Transverse colon (tissue), 4 donors: ENCODE measurements around the gene TMTC2. TPM values are rescaled to one million over a fixed set of nuclear protein-coding genes. Genes with fewer than 3 reads are reported as not detected.

Experiments
- DNase-seq: peaks from one replicate; pipeline ENCODE4 v3.0.0-alpha.2; 2019
- H3K27ac ChIP-seq, 4 donors: fragments of 200-600 bp; sonication (generic); 2 replicates each; pipeline ENCODE4 v1.5.1; 2016 to 2018; ENCODE audit warnings: inconsistent platforms in 4 of 4
- H3K27me3 ChIP-seq: fragments of 200-600 bp; sonication (generic); 2 replicates; pipeline ENCODE4 v1.5.1; 2017; ENCODE audit warnings: inconsistent platforms
- H3K36me3 ChIP-seq, 4 donors: fragments of 200-600 bp; sonication (generic); 2 replicates each; pipeline ENCODE4 v1.5.1; 2017 to 2019; ENCODE audit warnings: inconsistent platforms in 4 of 4
- H3K4me1 ChIP-seq, 4 donors: fragments of 200-600 bp; sonication (generic); 2 replicates each; pipeline ENCODE4 v1.5.1; 2017 to 2020; ENCODE audit warnings: inconsistent platforms in 4 of 4
- H3K4me3 ChIP-seq, 4 donors: fragments of 200-600 bp; sonication (generic); 1 replicate in 1 of 4; 2 replicates in 3 of 4; pipeline versions ENCODE4 v1.5.1 to v1.6.1; 2017 to 2019; ENCODE audit warnings: inconsistent platforms in 4 of 4
- H3K9me3 ChIP-seq, 2 donors: fragments of 200-600 bp; sonication (generic); 2 replicates each; pipeline ENCODE4 v1.5.1; 2017 to 2019; ENCODE audit warnings: inconsistent platforms in 2 of 2
- EP300 ChIP-seq: sonication (generic); formaldehyde crosslinking; IDR thresholded peaks from one replicate; pipeline ENCODE4 v1.6.1; 2017; ENCODE audit warnings: antibody characterized with exemption, low read depth
- POLR2A ChIP-seq: fragments of 450-650 bp; IDR thresholded peaks from one replicate; pipeline ENCODE4 v1.6.1; 2016; ENCODE audit warnings: antibody characterized with exemption, mild to moderate bottlenecking, moderate library complexity
- POLR2AphosphoS5 ChIP-seq, 3 donors: sonication (generic); formaldehyde crosslinking; IDR thresholded peaks; one replicate each; pipeline ENCODE4 v1.6.1; 2016; ENCODE audit warnings: antibody characterized with exemption in 3 of 3
- whole genome bisulfite sequencing, 2 donors: methylation state at CpG; one replicate each; pipeline ENCODE4 v1.1.5; 2018; ENCODE audit warnings: low coverage in 1 of 2; 5-methylcytosine and 5-hydroxymethylcytosine counted together
- in situ Hi-C, 4 donors: fragments of 200-750 bp; cut with MboI; loops; one replicate each; pipeline versions ENCODE4 v1.15.0 to v1.15.1; 2017; ENCODE audit warnings: low sequenced_read_pairs in 3 of 4, low pct_ligation_motif_present in 1 of 4, low pct_unique_long_range_greater_than_20kb in 1 of 4
- intact Hi-C: fragments of 100-400 bp; cut with DNase I; formaldehyde crosslinking; loops from one replicate; pipeline ENCODE4 v1.15.1; 2023; ENCODE audit warnings: low total_unique reads
- total RNA-seq, 4 donors: library from RNA; depleted of rRNA; stranded (reverse); fragments of >200 nt; gene quantifications; one replicate each; pipeline ENCODE4 v1.1.0, GENCODE V29; 2016
- TF ChIP-seq, protein P1 (sequence below), 5 experiments: fragments of 200-600 bp in 3 of 5; fragments of 450-650 bp in 2 of 5; sonication (generic) in 3 of 5; IDR thresholded peaks; 1 replicate in 2 of 5; 2 replicates in 3 of 5; pipeline ENCODE4 v1.5.1; 2016 to 2017; ENCODE audit warnings: antibody characterized with exemption in 5 of 5, inconsistent platforms in 3 of 5, mild to moderate bottlenecking in 2 of 5, moderate library complexity in 1 of 5

The TMTC2 gene
- total RNA-seq, 4 donors from 2014 or later, result 11.3 to 19.8 (median 17.1) TPM

DNA sequence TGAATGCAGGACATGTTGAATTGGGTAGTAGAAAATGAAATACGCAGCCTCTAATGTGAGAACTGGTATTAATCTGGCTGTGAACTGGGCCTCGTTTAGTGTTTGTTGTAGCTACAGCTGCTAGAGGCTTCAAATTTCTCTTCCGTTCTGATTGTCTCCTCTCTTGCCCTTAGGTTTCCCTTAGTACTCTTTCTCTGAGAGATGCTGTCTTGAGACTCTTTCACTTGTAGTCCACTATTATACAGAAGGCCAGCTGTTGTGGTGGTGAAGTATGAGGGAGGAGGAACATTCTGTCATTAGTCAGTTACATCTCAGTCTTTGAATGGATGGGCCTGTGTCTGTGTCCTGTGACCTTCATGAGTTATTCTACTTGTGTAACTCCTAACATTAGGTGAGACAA lies 322.0 kb downstream of the TMTC2 start:
- no peak for DNase-seq
- TF ChIP-seq EP300, result no peak
- Histone ChIP-seq H3K36me3 (peaks cover 0 to 29% (median 0%) of the 10 kb centered on the region in 4 donors), H3K9me3 (peaks cover 3 to 13% of the 10 kb centered on the region in 2 donors), H3K4me1 (no peaks in the 10 kb centered on the region), H3K27ac (no peak overlapping the region), H3K4me3 (no peak overlapping the region), H3K27me3 (no peaks in the 10 kb centered on the region)
- intact Hi-C loops, result no loop called here
- 59 to 60% methylated on average over 3 of the region's 3 CpGs for WGBS, 2 donors
- in situ Hi-C loops, result no loop called here

DNA sequence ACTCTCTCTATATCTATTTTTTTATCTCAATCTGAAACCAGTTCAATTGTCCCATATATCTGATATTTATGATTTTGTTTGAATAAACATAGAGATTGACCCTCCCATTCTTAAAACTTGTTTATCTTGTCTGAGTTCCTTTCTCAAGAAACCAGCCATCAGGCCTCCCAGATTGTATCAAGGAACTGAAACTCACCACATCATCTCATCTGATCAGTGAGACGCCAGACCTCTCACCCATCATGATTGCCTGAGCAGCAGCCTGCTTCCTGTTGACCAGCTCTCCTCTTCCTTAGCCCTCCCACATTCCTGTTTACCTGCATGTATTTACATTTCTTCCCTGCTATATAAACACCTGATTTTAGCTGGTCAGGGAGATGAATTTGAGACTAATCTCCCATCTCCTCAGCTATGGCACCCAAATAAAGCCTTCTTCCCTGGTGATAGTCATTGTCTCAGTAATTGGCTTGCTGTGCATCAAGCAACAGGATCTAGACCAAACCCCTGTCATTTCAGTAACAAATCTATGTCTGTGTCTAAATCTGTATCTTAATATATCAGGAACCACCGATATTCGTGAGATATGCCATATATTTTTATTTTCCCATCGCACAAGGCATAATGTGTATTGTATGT lies 323.6 kb downstream of the TMTC2 start:
- Histone ChIP-seq H3K4me3 (no peak overlapping the region), H3K27me3 (no peaks in the 10 kb centered on the region), H3K4me1 (no peaks in the 10 kb centered on the region), H3K9me3 (peaks cover 3 to 13% of the 10 kb centered on the region in 2 donors), H3K36me3 (peaks cover 0 to 29% (median 0%) of the 10 kb centered on the region in 4 donors), H3K27ac (no peak overlapping the region)
- no peak for DNase-seq
- in situ Hi-C loops (no loop called here), intact Hi-C loops (no loop called here)
- TF ChIP-seq, protein P1, sequence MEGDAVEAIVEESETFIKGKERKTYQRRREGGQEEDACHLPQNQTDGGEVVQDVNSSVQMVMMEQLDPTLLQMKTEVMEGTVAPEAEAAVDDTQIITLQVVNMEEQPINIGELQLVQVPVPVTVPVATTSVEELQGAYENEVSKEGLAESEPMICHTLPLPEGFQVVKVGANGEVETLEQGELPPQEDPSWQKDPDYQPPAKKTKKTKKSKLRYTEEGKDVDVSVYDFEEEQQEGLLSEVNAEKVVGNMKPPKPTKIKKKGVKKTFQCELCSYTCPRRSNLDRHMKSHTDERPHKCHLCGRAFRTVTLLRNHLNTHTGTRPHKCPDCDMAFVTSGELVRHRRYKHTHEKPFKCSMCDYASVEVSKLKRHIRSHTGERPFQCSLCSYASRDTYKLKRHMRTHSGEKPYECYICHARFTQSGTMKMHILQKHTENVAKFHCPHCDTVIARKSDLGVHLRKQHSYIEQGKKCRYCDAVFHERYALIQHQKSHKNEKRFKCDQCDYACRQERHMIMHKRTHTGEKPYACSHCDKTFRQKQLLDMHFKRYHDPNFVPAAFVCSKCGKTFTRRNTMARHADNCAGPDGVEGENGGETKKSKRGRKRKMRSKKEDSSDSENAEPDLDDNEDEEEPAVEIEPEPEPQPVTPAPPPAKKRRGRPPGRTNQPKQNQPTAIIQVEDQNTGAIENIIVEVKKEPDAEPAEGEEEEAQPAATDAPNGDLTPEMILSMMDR (IDR thresholded peaks at IDR 0.05), result no peak
- TF ChIP-seq POLR2A (no peak), EP300 (no peak), POLR2AphosphoS5 (IDR thresholded peaks at IDR 0.05) (no peak)
- 44 to 49% methylated on average over 4 of the region's 4 CpGs for WGBS, 2 donors

DNA sequence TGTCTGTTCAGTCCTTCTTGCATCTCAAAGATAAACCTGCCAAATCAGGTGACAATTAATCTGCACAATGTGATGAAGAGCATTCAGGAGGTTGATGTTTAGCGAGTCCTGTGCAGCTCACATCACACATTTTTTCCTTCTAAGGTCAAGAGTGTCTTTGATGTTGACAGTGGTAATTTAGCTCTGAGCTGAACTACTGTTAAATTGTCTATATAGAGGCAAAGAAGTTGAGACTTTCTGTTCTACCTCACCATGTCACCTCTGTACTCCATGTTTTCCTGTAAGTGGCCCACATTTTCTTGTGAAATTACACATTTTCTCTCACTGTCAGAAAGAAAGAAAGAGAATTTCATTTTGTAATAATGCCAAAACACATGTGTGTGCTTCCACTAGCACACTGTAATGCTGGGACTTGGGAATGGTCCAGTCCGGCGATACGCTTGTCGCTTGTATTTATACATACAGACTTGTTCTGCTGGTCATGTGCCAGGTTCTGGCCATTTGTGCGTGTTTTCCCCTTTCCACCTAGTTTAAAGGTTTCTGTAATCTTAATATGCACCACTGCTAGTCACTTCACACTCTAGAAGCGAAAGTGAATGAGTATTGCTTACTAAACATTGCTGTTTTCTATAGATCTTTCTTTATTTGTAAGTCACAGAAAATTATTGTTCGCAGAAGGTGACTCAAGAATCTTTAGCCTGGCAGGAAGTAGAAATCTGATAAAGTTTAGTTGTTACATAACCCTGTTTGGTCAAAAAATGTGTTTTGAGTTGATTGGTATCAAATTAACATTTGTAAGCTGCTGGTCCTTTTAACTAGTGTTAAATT lies 328.9 kb downstream of the TMTC2 start:
- Histone ChIP-seq H3K27me3 (no peaks in the 10 kb centered on the region), H3K36me3 (peaks cover 0 to 1% (median 0%) of the 10 kb centered on the region in 4 donors), H3K4me1 (peaks cover 0 to 13% (median 3%) of the 10 kb centered on the region in 4 donors), H3K9me3 (peaks cover 0 to 5% of the 10 kb centered on the region in 2 donors), H3K27ac (peak overlapping the region; percentile 64 to 76 (median 70)), H3K4me3 (peak overlapping the region in 2 of 4 donors; percentile 11 to 15)
- in situ Hi-C loops (no loop called here), intact Hi-C loops (loop anchor here (2.0 kb wide), 1 partner anchor 39 kb away; no protein-coding TSS in a partner anchor)
- no peak for DNase-seq
- 54% methylated on average over 8 of the region's 8 CpGs for WGBS, 2 donors
- TF ChIP-seq POLR2A, result no peak
- TF ChIP-seq EP300, result no peak
- TF ChIP-seq POLR2AphosphoS5 (IDR thresholded peaks at IDR 0.05), result no peak
- TF ChIP-seq, protein P1 (IDR thresholded peaks at IDR 0.05), result no peak

DNA sequence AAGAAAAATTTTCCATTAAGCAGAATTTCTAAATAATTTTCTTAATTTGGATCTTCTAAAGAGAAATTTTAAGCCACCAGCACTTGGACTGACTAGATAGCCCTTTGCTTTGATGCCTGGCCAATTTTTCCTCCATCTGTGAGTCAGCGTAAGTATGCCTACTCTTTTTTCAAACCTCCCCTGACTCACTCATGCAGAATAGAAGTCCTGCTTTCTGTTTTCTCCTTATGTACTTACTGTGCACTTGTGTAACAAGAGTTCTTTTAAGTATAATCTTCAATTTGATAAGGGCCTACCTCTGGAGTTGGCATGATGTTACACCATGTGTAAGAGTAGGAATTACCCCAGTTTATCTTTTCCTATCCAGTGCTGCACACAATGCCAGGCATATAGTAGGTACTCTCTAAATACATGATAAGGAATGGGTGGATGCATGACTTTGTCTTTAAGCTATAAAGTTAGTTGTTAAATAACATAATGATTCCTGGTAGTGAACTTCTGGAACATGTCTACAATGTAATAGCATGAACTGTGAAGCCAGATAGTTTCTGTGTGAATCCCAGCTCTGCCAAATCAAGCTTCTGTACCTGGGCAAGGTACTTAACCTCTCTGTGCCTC lies 329.6 kb downstream of the TMTC2 start:
- peak overlapping the region; percentile 64 to 76 (median 70) for H3K27ac ChIP-seq
- H3K4me1 ChIP-seq, result peaks cover 0 to 13% (median 3%) of the 10 kb centered on the region in 4 donors
- intact Hi-C loops, result no loop called here
- in situ Hi-C loops, result no loop called here
- H3K9me3 ChIP-seq, result no peaks in the 10 kb centered on the region
- H3K4me3 ChIP-seq, result peak overlapping the region in 2 of 4 donors; percentile 11 to 15
- WGBS, 2 donors, result 67 to 92% methylated on average over 1 of the region's 1 CpG
- no peak for DNase-seq
- H3K27me3 ChIP-seq, result no peaks in the 10 kb centered on the region
- no peaks in the 10 kb centered on the region for H3K36me3 ChIP-seq
- TF ChIP-seq, protein P1 (IDR thresholded peaks at IDR 0.05), result no peak
- TF ChIP-seq POLR2AphosphoS5 (IDR thresholded peaks at IDR 0.05) (peak in 1 of 3 donors; percentile 6), EP300 (no peak)
